Endometrial microvascular endothelial cells (primary cell): Measurements from ENCODE around the gene NID2. TPM values are rescaled to one million over a fixed set of nuclear protein-coding genes. Genes with fewer than 3 reads are reported as not detected.

Source experiments
- in situ Hi-C: cut with HindIII; loops from 2 replicates; pipeline ENCODE4 v1.10.0; 2017; ENCODE audit warnings: low sequenced_read_pairs, low pct_unique_long_range_greater_than_20kb; ENCODE audit errors: inconsistent ontology term
- total RNA-seq: library from RNA; depleted of rRNA; stranded (reverse); fragments of >200 nt; gene quantifications from one replicate; pipeline ENCODE4 v1.2.3, GENCODE V29; 2015; ENCODE audit errors: inconsistent ontology term

NID2 gene
- total RNA-seq, 1 donor from 2014 or later, result 3.9 TPM

DNA sequence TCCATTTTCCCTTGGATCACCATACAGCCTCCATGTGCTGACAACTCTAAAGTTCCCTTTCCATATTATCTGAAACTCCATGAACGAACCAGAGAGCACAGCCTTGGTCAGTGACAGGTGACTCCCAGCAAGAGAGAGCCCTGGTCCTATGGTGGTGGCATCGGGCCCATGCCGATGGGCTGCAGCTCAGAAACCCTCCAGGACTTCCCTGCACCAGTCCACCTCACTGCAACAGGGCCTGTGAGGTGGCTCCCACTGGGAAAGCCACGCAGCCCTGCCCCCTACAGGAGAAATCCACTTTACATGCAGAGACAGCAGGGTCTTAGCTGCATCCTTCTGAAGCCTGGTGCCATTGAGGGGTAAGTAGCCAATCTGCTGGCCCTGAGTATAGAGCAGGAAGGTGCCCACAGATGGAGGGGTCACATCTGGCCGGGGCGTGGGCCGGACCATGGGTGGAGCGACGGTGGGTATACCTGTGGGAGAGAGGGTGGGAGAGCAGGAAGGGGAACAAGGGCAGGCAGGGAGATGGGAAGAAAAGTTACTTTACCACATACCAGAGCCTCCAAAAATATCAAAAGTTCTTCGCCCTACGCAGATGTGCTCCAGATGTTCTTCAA lies 54.8 kb downstream of the NID2 start:
- in situ Hi-C loops, result loop anchor here (25.0 kb wide), 1 partner anchor 1077 kb away; the partner anchor contains the start of gene PYGL

GRCh38 chr14:52012635-52013034 lies 56.2 kb downstream of the NID2 start:
- in situ Hi-C loops, result loop anchor here (25.0 kb wide), 1 partner anchor 1075 kb away; the partner anchor contains the start of gene PYGL

- in situ Hi-C loops, result loop anchor here (25.0 kb wide), 1 partner anchor 1074 kb away; the partner anchor contains the start of gene PYGL
Observed at GRCh38 chr14:52011523-52011922, 57.3 kb downstream of the NID2 start.

GRCh38 chr14:52010173-52010693 lies 58.6 kb downstream of the NID2 start:
- in situ Hi-C loops, result loop anchor here (25.0 kb wide), 1 partner anchor 1073 kb away; the partner anchor contains the start of gene PYGL

- in situ Hi-C loops, result loop anchor here (25.0 kb wide), 1 partner anchor 1071 kb away; the partner anchor contains the start of gene PYGL
Observed at GRCh38 chr14:52008136-52008535, 60.7 kb downstream of the NID2 start.

GRCh38 chr14:52007637-52008036 lies 61.2 kb downstream of the NID2 start:
- in situ Hi-C loops, result loop anchor here (25.0 kb wide), 1 partner anchor 1070 kb away; the partner anchor contains the start of gene PYGL

DNA sequence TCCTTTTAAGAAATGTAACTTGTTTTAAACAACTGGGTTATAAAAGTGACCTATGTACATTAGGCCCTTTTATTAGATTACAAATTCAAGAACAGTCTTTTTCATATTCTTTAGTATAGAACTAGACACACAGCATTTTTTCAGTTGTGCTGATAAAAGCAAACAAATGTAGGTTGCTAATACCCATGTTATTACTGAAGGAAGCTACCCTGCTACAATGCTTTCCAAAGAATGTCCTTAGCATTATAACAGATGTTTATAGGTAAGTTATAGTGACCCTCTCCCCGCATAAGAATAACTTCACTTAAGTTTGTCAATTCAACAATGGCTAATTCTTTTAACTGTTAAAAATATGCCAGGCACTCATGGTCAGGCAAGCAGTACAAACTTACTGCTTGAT lies 61.6 kb downstream of the NID2 start:
- in situ Hi-C loops, result loop anchor here (25.0 kb wide), 1 partner anchor 1070 kb away; the partner anchor contains the start of gene PYGL

DNA sequence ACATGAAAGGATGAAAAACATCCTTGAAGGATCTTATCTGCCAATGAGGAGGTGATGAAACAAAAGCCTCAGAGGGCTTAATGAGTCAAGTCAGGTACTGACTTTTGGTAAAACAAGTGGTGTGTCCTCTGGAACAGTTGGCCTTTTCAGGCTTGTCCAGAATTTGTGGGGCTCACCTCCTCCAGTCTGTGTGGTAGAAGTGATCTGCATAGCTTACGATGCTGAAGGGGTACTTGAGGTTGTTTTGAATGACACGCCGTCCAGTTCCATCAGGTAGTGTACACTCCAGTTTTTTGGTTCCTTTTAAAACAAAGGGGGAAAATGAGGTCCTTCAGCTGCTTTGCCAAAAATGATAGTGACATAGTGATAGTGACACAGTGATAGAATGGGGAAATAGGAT lies 62.5 kb downstream of the NID2 start:
- in situ Hi-C loops, result loop anchor here (25.0 kb wide), 1 partner anchor 1069 kb away; the partner anchor contains the start of gene PYGL

DNA sequence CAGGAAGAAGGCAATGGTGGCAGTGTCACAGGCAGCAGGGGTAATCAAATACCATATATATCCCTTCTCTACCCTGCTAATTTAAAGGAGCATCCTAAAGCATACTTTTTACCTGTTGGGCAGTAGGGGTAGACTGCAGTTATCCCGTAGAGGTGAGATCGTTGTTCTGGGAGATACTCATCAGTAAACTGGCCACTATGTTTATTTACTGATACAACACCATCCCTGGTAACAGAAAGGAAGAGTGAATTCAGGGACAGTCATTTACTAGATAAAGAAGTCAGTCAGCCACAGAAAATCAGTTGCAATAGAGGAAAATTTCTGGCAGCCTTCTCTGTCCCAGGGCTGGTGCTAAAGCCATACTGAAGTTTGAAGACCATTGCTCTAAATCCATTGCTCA lies 63.2 kb downstream of the NID2 start:
- in situ Hi-C loops, result loop anchor here (25.0 kb wide), 1 partner anchor 1068 kb away; the partner anchor contains the start of gene PYGL

DNA sequence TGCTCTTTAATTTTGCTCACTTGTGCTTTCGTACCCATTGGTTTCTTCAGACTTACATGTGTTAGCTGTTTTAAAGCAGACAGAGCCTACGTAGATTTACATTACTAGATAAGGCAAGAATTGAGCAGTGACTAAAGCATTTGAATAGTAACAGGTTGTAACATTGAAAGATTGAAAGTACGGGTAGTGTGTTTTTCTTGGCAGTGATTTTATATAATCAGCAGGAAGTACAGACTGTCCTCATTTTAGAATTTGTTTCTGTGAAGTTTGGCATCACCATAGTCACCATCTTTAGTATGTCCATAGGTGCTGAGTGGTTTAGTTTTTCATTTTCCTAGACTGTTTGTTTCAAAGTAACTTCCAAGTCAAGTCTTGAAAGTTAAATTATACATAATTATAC lies 65.5 kb downstream of the NID2 start:
- in situ Hi-C loops, result loop anchor here (25.0 kb wide), 1 partner anchor 1066 kb away; the partner anchor contains the start of gene PYGL

DNA sequence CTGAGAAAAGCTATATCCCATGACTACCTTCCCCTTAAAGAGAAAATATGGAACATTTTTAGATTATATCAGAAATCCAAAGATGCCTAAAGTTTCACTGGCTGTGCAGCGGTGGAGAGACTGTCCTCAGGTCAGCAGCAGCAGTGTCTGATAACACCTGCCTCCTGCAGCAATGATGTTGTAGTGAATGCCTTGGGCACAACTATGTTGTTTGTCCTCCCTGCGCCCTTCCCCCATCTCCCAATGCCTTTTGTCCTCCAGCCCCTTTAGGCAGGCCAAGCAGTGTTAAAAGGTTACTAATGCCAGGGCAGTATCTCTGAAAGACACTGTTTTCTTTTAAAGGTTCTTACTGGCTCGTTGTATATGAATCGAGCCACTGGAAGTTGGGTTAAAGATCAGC lies 66.3 kb downstream of the NID2 start:
- in situ Hi-C loops, result loop anchor here (25.0 kb wide), 1 partner anchor 1065 kb away; the partner anchor contains the start of gene PYGL

- in situ Hi-C loops, result loop anchor here (25.0 kb wide), 1 partner anchor 1063 kb away; the partner anchor contains the start of gene PYGL
Observed at GRCh38 chr14:52000696-52001095, 68.2 kb downstream of the NID2 start.

GRCh38 chr14:52000019-52000582 lies 68.8 kb downstream of the NID2 start:
- in situ Hi-C loops, result loop anchor here (25.0 kb wide), 1 partner anchor 1063 kb away; the partner anchor contains the start of gene PYGL

DNA sequence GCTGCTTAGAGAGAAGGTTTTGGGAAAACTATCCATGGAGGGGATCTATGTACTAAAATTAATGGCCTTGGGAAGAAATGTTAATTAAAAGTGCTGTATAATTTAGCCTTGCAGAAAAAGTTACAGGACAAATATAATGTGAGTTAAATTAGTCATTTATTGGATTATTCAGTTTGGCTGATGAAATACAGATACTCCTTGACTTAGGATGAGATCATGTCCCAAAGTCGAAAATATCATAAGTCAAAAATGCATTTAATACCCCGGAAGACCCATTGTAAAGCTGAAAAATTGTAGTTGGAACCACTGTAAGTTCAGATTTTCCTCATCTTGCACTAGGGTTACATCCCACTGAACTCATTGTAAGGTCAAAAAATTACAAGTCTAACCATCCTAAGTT lies 69.8 kb downstream of the NID2 start:
- in situ Hi-C loops, result no loop called here

DNA sequence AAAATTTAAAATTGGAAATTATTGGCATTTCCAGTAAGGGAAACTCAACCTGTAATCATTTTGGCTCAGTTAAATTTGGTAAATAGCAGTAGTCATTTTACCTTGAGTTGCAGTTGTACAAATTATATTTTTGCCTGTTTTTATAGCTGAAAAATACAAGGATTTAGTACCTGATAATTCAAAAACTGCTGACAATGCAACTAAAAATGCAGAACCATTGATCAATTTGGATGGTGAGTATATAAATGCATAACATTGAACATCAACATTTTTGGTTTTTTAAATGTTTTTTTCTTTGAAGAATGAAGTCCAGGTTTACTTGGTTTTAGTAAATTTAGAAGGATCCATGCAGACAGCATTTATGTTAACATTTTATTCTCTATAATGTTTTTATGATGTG lies 70.5 kb downstream of the NID2 start:
- in situ Hi-C loops, result no loop called here

- in situ Hi-C loops, result no loop called here
Observed at GRCh38 chr14:51996148-51996746, 72.6 kb downstream of the NID2 start.

DNA sequence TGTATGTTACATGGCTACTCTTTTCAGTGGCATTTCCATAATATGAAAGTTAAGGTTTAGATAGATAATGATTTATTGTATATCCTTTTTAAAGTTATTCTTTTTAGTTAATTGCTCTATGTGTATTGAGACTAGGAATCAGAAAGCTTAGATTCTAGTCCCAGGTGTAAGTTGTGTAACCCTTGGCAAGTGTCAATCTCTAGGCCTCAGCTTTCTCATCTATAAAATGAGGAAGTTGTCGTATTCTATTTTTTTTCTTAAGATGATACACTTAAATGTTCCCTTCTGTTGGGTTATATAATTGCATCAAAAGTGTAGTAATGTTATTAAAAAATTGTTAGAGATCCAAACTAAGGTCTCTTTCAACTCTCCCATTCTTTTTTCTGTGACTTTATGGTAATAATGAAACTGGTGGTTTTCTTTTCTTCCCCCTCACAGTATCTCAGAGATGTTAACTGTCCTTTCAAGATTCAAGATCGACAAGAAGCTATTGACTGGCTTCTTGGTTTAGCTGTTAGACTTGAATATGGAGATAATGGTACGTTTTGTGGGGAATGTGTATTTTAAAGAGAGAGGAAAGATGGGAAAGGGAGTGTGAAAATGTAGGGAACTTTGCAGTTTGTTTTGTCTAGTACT lies 75.5 kb downstream of the NID2 start:
- in situ Hi-C loops, result no loop called here

GRCh38 chr14:51990488-51990887 lies 78.4 kb downstream of the NID2 start:
- in situ Hi-C loops, result no loop called here
